ENCODE data around the gene LMOD2.
"Not testable (repeated sequence)": the region's sequence is repeated elsewhere in the genome, so short reads cannot be mapped to it uniquely, and the experiment has no call there.

The LMOD2 gene

GRCh38 chr7:123624527-123625183 lies 31.0 kb upstream of the LMOD2 start:
- no peaks in the 10 kb centered on the region for H3K9me3 ChIP-seq (ENCODE audit: control insufficient read depth in 5 of 5, low read length in 5 of 5)
- no peaks in the 10 kb centered on the region for H3K36me3 ChIP-seq (ENCODE audit: control insufficient read depth in 5 of 5, insufficient read depth in 5 of 5, low read length in 5 of 5)
- H3K4me3 ChIP-seq (ENCODE audit: low read depth in 1 of 5, low read length in 5 of 5): no peak overlapping the region
- H3K9ac ChIP-seq (ENCODE audit: low read length in 5 of 5): no peak overlapping the region
- H3K4me1 ChIP-seq (ENCODE audit: control insufficient read depth in 5 of 5, insufficient read depth in 5 of 5, low read length in 5 of 5): no peaks in the 10 kb centered on the region
- no peaks in the 10 kb centered on the region for H3K27me3 ChIP-seq (ENCODE audit: control insufficient read depth in 5 of 5, insufficient read depth in 4 of 5, low read length in 5 of 5)
- H3K27ac ChIP-seq (ENCODE audit: low read depth, low read length): no peak overlapping the region

- no peak overlapping the region for H3K4me3 ChIP-seq (ENCODE audit: low read depth in 1 of 5, low read length in 5 of 5)
- no peaks in the 10 kb centered on the region for H3K9me3 ChIP-seq (ENCODE audit: control insufficient read depth in 5 of 5, low read length in 5 of 5)
- H3K9ac ChIP-seq (ENCODE audit: low read length in 5 of 5): no peak overlapping the region
- no peak overlapping the region for H3K27ac ChIP-seq (ENCODE audit: low read depth, low read length)
- no peaks in the 10 kb centered on the region for H3K27me3 ChIP-seq (ENCODE audit: control insufficient read depth in 5 of 5, insufficient read depth in 4 of 5, low read length in 5 of 5)
- no peaks in the 10 kb centered on the region for H3K36me3 ChIP-seq (ENCODE audit: control insufficient read depth in 5 of 5, insufficient read depth in 5 of 5, low read length in 5 of 5)
- H3K4me1 ChIP-seq (ENCODE audit: control insufficient read depth in 5 of 5, insufficient read depth in 5 of 5, low read length in 5 of 5): no peaks in the 10 kb centered on the region
Measured at GRCh38 chr7:123625254-123625653, 30.4 kb upstream of the LMOD2 start.

- no peaks in the 10 kb centered on the region for H3K9me3 ChIP-seq (ENCODE audit: control insufficient read depth in 5 of 5, low read length in 5 of 5)
- H3K36me3 ChIP-seq (ENCODE audit: control insufficient read depth in 5 of 5, insufficient read depth in 5 of 5, low read length in 5 of 5): no peaks in the 10 kb centered on the region
- no peaks in the 10 kb centered on the region for H3K27me3 ChIP-seq (ENCODE audit: control insufficient read depth in 5 of 5, insufficient read depth in 4 of 5, low read length in 5 of 5)
- no peak overlapping the region for H3K9ac ChIP-seq (ENCODE audit: low read length in 5 of 5)
- H3K4me1 ChIP-seq (ENCODE audit: control insufficient read depth in 5 of 5, insufficient read depth in 5 of 5, low read length in 5 of 5): no peaks in the 10 kb centered on the region
- no peak overlapping the region for H3K4me3 ChIP-seq (ENCODE audit: low read depth in 1 of 5, low read length in 5 of 5)
- H3K27ac ChIP-seq (ENCODE audit: low read depth, low read length): no peak overlapping the region
Measured at GRCh38 chr7:123627851-123628250, 27.8 kb upstream of the LMOD2 start.

DNA sequence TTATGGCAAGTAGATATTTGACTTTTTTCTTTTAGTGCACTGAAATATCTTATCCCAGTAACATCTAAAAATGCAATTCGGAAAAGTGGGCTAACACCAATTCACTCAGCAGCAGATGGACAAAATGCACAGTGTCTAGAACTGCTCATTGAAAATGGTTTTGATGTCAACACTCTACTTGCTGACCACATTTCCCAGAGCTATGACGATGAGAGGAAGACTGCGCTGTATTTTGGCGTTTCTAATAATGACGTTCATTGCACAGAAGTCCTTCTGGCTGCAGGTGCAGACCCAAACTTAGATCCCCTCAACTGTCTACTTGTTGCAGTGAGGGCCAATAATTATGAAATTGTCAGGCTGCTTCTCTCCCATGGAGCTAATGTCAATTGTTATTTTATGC lies 26.8 kb upstream of the LMOD2 start:
- no peak overlapping the region for H3K9ac ChIP-seq (ENCODE audit: low read length in 5 of 5)
- H3K36me3 ChIP-seq (ENCODE audit: control insufficient read depth in 5 of 5, insufficient read depth in 5 of 5, low read length in 5 of 5): no peaks in the 10 kb centered on the region
- H3K27me3 ChIP-seq (ENCODE audit: control insufficient read depth in 5 of 5, insufficient read depth in 4 of 5, low read length in 5 of 5): no peaks in the 10 kb centered on the region
- no peaks in the 10 kb centered on the region for H3K9me3 ChIP-seq (ENCODE audit: control insufficient read depth in 5 of 5, low read length in 5 of 5)
- no peak overlapping the region for H3K4me3 ChIP-seq (ENCODE audit: low read depth in 1 of 5, low read length in 5 of 5)
- H3K27ac ChIP-seq (ENCODE audit: low read depth, low read length): no peak overlapping the region
- H3K4me1 ChIP-seq (ENCODE audit: control insufficient read depth in 5 of 5, insufficient read depth in 5 of 5, low read length in 5 of 5): peaks cover 0 to 3% (median 0%) of the 10 kb centered on the region in 5 donors

GRCh38 chr7:123629281-123629680 lies 26.4 kb upstream of the LMOD2 start:
- H3K27me3 ChIP-seq (ENCODE audit: control insufficient read depth in 5 of 5, insufficient read depth in 4 of 5, low read length in 5 of 5): no peaks in the 10 kb centered on the region
- no peak overlapping the region for H3K4me3 ChIP-seq (ENCODE audit: low read depth in 1 of 5, low read length in 5 of 5)
- H3K4me1 ChIP-seq (ENCODE audit: control insufficient read depth in 5 of 5, insufficient read depth in 5 of 5, low read length in 5 of 5): peaks cover 0 to 3% (median 0%) of the 10 kb centered on the region in 5 donors
- no peaks in the 10 kb centered on the region for H3K9me3 ChIP-seq (ENCODE audit: control insufficient read depth in 5 of 5, low read length in 5 of 5)
- H3K36me3 ChIP-seq (ENCODE audit: control insufficient read depth in 5 of 5, insufficient read depth in 5 of 5, low read length in 5 of 5): no peaks in the 10 kb centered on the region
- no peak overlapping the region for H3K27ac ChIP-seq (ENCODE audit: low read depth, low read length)
- H3K9ac ChIP-seq (ENCODE audit: low read length in 5 of 5): no peak overlapping the region

DNA sequence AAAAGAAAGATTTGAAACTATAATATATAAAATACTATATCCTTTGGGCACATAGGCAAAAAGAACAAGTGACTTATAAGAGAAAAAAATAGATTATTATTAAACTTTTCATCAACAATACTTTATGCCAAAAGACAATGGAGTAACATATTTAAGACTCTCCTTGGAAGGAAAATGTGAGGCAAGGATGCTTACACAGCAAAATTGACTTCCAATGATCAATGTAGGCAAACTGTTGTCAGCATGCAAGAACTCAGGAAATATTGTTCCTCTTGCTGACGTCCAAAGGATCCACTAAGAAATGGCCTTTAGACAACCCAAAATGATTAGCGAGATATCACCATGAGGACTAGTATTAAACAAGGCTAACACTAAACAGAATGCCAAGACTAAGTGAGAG lies 22.9 kb upstream of the LMOD2 start:
- Histone ChIP-seq H3K9me3 (ENCODE audit: control insufficient read depth in 5 of 5, low read length in 5 of 5) (no peaks in the 10 kb centered on the region), H3K4me3 (ENCODE audit: low read depth in 1 of 5, low read length in 5 of 5) (no peak overlapping the region), H3K27ac (ENCODE audit: low read depth, low read length) (no peak overlapping the region), H3K27me3 (ENCODE audit: control insufficient read depth in 5 of 5, insufficient read depth in 4 of 5, low read length in 5 of 5) (no peaks in the 10 kb centered on the region), H3K4me1 (ENCODE audit: control insufficient read depth in 5 of 5, insufficient read depth in 5 of 5, low read length in 5 of 5) (peaks cover 0 to 3% (median 0%) of the 10 kb centered on the region in 5 donors), H3K36me3 (ENCODE audit: control insufficient read depth in 5 of 5, insufficient read depth in 5 of 5, low read length in 5 of 5) (no peaks in the 10 kb centered on the region), H3K9ac (ENCODE audit: low read length in 5 of 5) (no peak overlapping the region)

- Histone ChIP-seq H3K9me3 (ENCODE audit: control insufficient read depth in 5 of 5, low read length in 5 of 5) (no peaks in the 10 kb centered on the region), H3K27ac (ENCODE audit: low read depth, low read length) (no peak overlapping the region), H3K27me3 (ENCODE audit: control insufficient read depth in 5 of 5, insufficient read depth in 4 of 5, low read length in 5 of 5) (no peaks in the 10 kb centered on the region), H3K4me1 (ENCODE audit: control insufficient read depth in 5 of 5, insufficient read depth in 5 of 5, low read length in 5 of 5) (peaks cover 0 to 3% (median 0%) of the 10 kb centered on the region in 5 donors), H3K36me3 (ENCODE audit: control insufficient read depth in 5 of 5, insufficient read depth in 5 of 5, low read length in 5 of 5) (no peaks in the 10 kb centered on the region), H3K9ac (ENCODE audit: low read length in 5 of 5) (no peak overlapping the region), H3K4me3 (ENCODE audit: low read depth in 1 of 5, low read length in 5 of 5) (no peak overlapping the region)
Measured at GRCh38 chr7:123633553-123633952, 22.1 kb upstream of the LMOD2 start.

GRCh38 chr7:123634011-123634573 lies 21.6 kb upstream of the LMOD2 start:
- not testable (repeated sequence) for H3K36me3 ChIP-seq (ENCODE audit: control insufficient read depth in 5 of 5, insufficient read depth in 5 of 5, low read length in 5 of 5); H3K9ac ChIP-seq (ENCODE audit: low read length in 5 of 5); H3K4me3 ChIP-seq (ENCODE audit: low read depth in 1 of 5, low read length in 5 of 5); H3K27me3 ChIP-seq (ENCODE audit: control insufficient read depth in 5 of 5, insufficient read depth in 4 of 5, low read length in 5 of 5); H3K4me1 ChIP-seq (ENCODE audit: control insufficient read depth in 5 of 5, insufficient read depth in 5 of 5, low read length in 5 of 5); H3K9me3 ChIP-seq (ENCODE audit: control insufficient read depth in 5 of 5, low read length in 5 of 5); H3K27ac ChIP-seq (ENCODE audit: low read depth, low read length)

GRCh38 chr7:123635551-123636359 lies 19.9 kb upstream of the LMOD2 start:
- Histone ChIP-seq H3K36me3 (ENCODE audit: control insufficient read depth in 5 of 5, insufficient read depth in 5 of 5, low read length in 5 of 5) (no peaks in the 10 kb centered on the region), H3K4me3 (ENCODE audit: low read depth in 1 of 5, low read length in 5 of 5) (no peak overlapping the region), H3K27ac (ENCODE audit: low read depth, low read length) (no peak overlapping the region), H3K9me3 (ENCODE audit: control insufficient read depth in 5 of 5, low read length in 5 of 5) (no peaks in the 10 kb centered on the region), H3K4me1 (ENCODE audit: control insufficient read depth in 5 of 5, insufficient read depth in 5 of 5, low read length in 5 of 5) (peaks cover 0 to 3% (median 0%) of the 10 kb centered on the region in 5 donors), H3K27me3 (ENCODE audit: control insufficient read depth in 5 of 5, insufficient read depth in 4 of 5, low read length in 5 of 5) (no peaks in the 10 kb centered on the region), H3K9ac (ENCODE audit: low read length in 5 of 5) (no peak overlapping the region)

DNA sequence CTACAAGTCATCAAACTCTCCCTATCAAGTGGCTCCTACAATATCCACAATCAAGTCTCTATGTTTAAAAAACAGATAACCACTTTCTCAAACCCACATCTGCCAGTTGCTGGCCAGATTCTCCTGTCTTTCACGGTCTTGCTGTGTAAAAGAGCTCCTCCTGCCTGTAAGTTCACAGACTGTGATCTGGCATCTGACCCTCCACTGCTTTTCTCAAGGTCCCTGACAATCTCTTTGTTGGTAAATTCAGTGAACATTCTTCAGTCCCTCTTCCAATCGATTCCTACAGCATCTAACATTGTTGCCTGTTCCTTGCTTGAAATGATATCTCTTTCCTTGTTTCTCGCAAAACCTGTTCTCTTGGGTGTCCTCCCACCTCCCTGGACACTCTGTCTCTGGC lies 18.5 kb upstream of the LMOD2 start:
- H3K27me3 ChIP-seq (ENCODE audit: control insufficient read depth in 5 of 5, insufficient read depth in 4 of 5, low read length in 5 of 5): no peaks in the 10 kb centered on the region
- no peak overlapping the region for H3K4me3 ChIP-seq (ENCODE audit: low read depth in 1 of 5, low read length in 5 of 5)
- H3K4me1 ChIP-seq (ENCODE audit: control insufficient read depth in 5 of 5, insufficient read depth in 5 of 5, low read length in 5 of 5): peaks cover 0 to 9% (median 4%) of the 10 kb centered on the region in 5 donors

More for the DNA sequence above, 18.5 kb upstream of the LMOD2 start:
- H3K9me3 ChIP-seq (ENCODE audit: control insufficient read depth in 5 of 5, low read length in 5 of 5): no peaks in the 10 kb centered on the region
- no peak overlapping the region for H3K27ac ChIP-seq (ENCODE audit: low read depth, low read length)
- no peaks in the 10 kb centered on the region for H3K36me3 ChIP-seq (ENCODE audit: control insufficient read depth in 5 of 5, insufficient read depth in 5 of 5, low read length in 5 of 5)
- no peak overlapping the region for H3K9ac ChIP-seq (ENCODE audit: low read length in 5 of 5)
